OCI-LY1 (cell line): Measurements from ENCODE around the gene MRPS21.

Experiments
- H2AFZ ChIP-seq: fragments of 200-600 bp; sonication (generic), shearing (Covaris generic); 2 replicates; pipeline ENCODE4 v1.6.0; 2014; ENCODE audit warnings: antibody characterized with exemption, mild to moderate bottlenecking, low read length
- H3F3A ChIP-seq: fragments of 200-600 bp; sonication (generic), shearing (Covaris generic); 2 replicates; pipeline ENCODE4 v1.6.0; 2014; ENCODE audit warnings: mild to moderate bottlenecking, antibody characterized with exemption, low read length, moderate library complexity; ENCODE audit not compliant: insufficient read depth
- H3K27ac ChIP-seq: fragments of 200-600 bp; sonication (generic); 2 replicates; pipeline ENCODE4 v1.5.1; 2014; ENCODE audit warnings: low read length, mixed run types, mild to moderate bottlenecking, low read depth; ENCODE audit not compliant: poor library complexity, severe bottlenecking
- H3K27me3 ChIP-seq: fragments of 200-600 bp; sonication (generic); 2 replicates; pipeline ENCODE4 v1.6.0; 2014; ENCODE audit warnings: antibody characterized with exemption, mild to moderate bottlenecking, low read length, moderate library complexity; ENCODE audit not compliant: insufficient read depth
- H3K36me3 ChIP-seq: fragments of 200-600 bp; sonication (generic); 2 replicates; pipeline ENCODE4 v1.6.1; 2014; ENCODE audit warnings: mild to moderate bottlenecking, antibody characterized with exemption, low read length, moderate library complexity, mixed read lengths; ENCODE audit not compliant: insufficient read depth
- H3K4me1 ChIP-seq: fragments of 200-600 bp; sonication (generic); 2 replicates; pipeline ENCODE4 v1.5.1; 2014; ENCODE audit warnings: mild to moderate bottlenecking, low read length, moderate library complexity; ENCODE audit not compliant: insufficient read depth, severe bottlenecking
- H3K4me2 ChIP-seq: fragments of 200-600 bp; sonication (generic), shearing (Covaris generic); 2 replicates; pipeline ENCODE4 v1.6.1; 2014; ENCODE audit warnings: low read length
- H3K4me3 ChIP-seq: fragments of 200-600 bp; sonication (generic); 2 replicates; pipeline ENCODE4 v1.5.1; 2014; ENCODE audit warnings: low read length, low read depth, mild to moderate bottlenecking, mixed read lengths; ENCODE audit not compliant: poor library complexity, severe bottlenecking
- H3K79me2 ChIP-seq: fragments of 200-600 bp; shearing (Covaris generic); 2 replicates; pipeline ENCODE4 v1.6.1; 2016; ENCODE audit warnings: mixed run types, low read length, mixed read lengths; ENCODE audit not compliant: insufficient read depth
- H3K9ac ChIP-seq: fragments of 200-600 bp; sonication (generic), shearing (Covaris generic); 2 replicates; pipeline ENCODE4 v1.6.1; 2014; ENCODE audit warnings: mild to moderate bottlenecking, low read length, mixed read lengths
- H3K9me2 ChIP-seq: fragments of 200-600 bp; sonication (generic), shearing (Covaris generic); 2 replicates; pipeline ENCODE4 v1.6.1; 2014; ENCODE audit warnings: low read depth, mild to moderate bottlenecking, low read length, mixed read lengths
- H3K9me3 ChIP-seq: fragments of 200-600 bp; shearing (Covaris generic); 2 replicates; pipeline ENCODE4 v1.6.1; 2014; ENCODE audit warnings: low read length, mixed read lengths
- H4K20me1 ChIP-seq: fragments of 200-600 bp; sonication (generic), shearing (Covaris generic); 2 replicates; pipeline ENCODE4 v1.6.0; 2016; ENCODE audit warnings: mild to moderate bottlenecking, low read length; ENCODE audit not compliant: insufficient read depth
- EZH2 ChIP-seq: fragments of 200-600 bp; sonication (generic), shearing (Covaris generic); IDR thresholded peaks from 2 replicates; pipeline ENCODE4 v1.8.0; 2017; ENCODE audit warnings: borderline replicate concordance, mixed run types, mild to moderate bottlenecking, antibody characterized with exemption, low read length, moderate library complexity, mixed read lengths
- TF ChIP-seq, protein P1 (sequence below): fragments of 200-600 bp; sonication (generic), shearing (Covaris generic); IDR thresholded peaks from 2 replicates; pipeline ENCODE4 v1.5.1; 2017; ENCODE audit warnings: mild to moderate bottlenecking, antibody characterized with exemption, low read length, moderate library complexity, mixed read lengths

The MRPS21 gene

GRCh38 chr1:150280138-150280707 is 13.4 kb upstream of the MRPS21 start:
- TF ChIP-seq, protein P1, sequence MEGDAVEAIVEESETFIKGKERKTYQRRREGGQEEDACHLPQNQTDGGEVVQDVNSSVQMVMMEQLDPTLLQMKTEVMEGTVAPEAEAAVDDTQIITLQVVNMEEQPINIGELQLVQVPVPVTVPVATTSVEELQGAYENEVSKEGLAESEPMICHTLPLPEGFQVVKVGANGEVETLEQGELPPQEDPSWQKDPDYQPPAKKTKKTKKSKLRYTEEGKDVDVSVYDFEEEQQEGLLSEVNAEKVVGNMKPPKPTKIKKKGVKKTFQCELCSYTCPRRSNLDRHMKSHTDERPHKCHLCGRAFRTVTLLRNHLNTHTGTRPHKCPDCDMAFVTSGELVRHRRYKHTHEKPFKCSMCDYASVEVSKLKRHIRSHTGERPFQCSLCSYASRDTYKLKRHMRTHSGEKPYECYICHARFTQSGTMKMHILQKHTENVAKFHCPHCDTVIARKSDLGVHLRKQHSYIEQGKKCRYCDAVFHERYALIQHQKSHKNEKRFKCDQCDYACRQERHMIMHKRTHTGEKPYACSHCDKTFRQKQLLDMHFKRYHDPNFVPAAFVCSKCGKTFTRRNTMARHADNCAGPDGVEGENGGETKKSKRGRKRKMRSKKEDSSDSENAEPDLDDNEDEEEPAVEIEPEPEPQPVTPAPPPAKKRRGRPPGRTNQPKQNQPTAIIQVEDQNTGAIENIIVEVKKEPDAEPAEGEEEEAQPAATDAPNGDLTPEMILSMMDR: no peak
- H3K4me1 ChIP-seq: peaks cover 11% of the 10 kb centered on the region
- no peaks in the 10 kb centered on the region for H3K9me2 ChIP-seq
- H3K79me2 ChIP-seq: no peaks in the 10 kb centered on the region
- H3K36me3 ChIP-seq: no peaks in the 10 kb centered on the region
- H2AFZ ChIP-seq: no peak overlapping the region
- peaks cover 3% of the 10 kb centered on the region; the same call in 1 of the 2 replicates for H3K27me3 ChIP-seq
- no peak overlapping the region for H3K9ac ChIP-seq
- no peaks in the 10 kb centered on the region for H3F3A ChIP-seq
- no peak overlapping the region for H3K4me3 ChIP-seq
- no peak overlapping the region for H3K27ac ChIP-seq
- H3K4me2 ChIP-seq: no peak overlapping the region
- H3K9me3 ChIP-seq: no peaks in the 10 kb centered on the region
- no peaks in the 10 kb centered on the region for H4K20me1 ChIP-seq

- Histone ChIP-seq H3K79me2 (no peaks in the 10 kb centered on the region), H3K4me1 (peaks cover 11% of the 10 kb centered on the region), H3K4me3 (peak overlapping the region; percentile 33), H2AFZ (no peak overlapping the region), H3K4me2 (peak overlapping the region; percentile 49; the same call in 1 of the 2 replicates), H3K9me3 (no peaks in the 10 kb centered on the region), H3K9ac (peak overlapping the region; percentile 27; the same call in 1 of the 2 replicates), H3K9me2 (no peaks in the 10 kb centered on the region), H3K27ac (no peak overlapping the region), H3F3A (no peaks in the 10 kb centered on the region), H3K36me3 (no peaks in the 10 kb centered on the region), H3K27me3 (peaks cover 3% of the 10 kb centered on the region; the same call in 1 of the 2 replicates), H4K20me1 (no peaks in the 10 kb centered on the region)
- TF ChIP-seq, protein P1: peak; percentile 77
- TF ChIP-seq EZH2: no peak
Measured at GRCh38 chr1:150281221-150281757, 12.4 kb upstream of the MRPS21 start.

- no peaks in the 10 kb centered on the region for H3K79me2 ChIP-seq
- H4K20me1 ChIP-seq: no peaks in the 10 kb centered on the region
- H3K36me3 ChIP-seq: no peaks in the 10 kb centered on the region
- TF ChIP-seq, protein P1: no peak
- no peak for TF ChIP-seq EZH2
- H3K9ac ChIP-seq: peak within 1 kb of the TSS; percentile 27; the same call in 1 of the 2 replicates
- H3K4me3 ChIP-seq: peak within 1 kb of the TSS; percentile 33
- H3K9me3 ChIP-seq: no peaks in the 10 kb centered on the region
- H3F3A ChIP-seq: no peaks in the 10 kb centered on the region
- no peak within 1 kb of the TSS for H2AFZ ChIP-seq
- H3K27ac ChIP-seq: no peak within 1 kb of the TSS
- H3K27me3 ChIP-seq: peaks cover 3% of the 10 kb centered on the region; the same call in 1 of the 2 replicates
- H3K4me2 ChIP-seq: peak within 1 kb of the TSS; percentile 49; the same call in 1 of the 2 replicates
- H3K4me1 ChIP-seq: peaks cover 11% of the 10 kb centered on the region
- H3K9me2 ChIP-seq: no peaks in the 10 kb centered on the region
Measured at GRCh38 chr1:150281758-150282557, 11.7 kb upstream of the MRPS21 start, which contains the start of gene CIART. CIART (plus strand) TSS chr1:150282554; CDS start chr1:150283268, 714 bp downstream.
